ENCODE data around the gene CAMK2B.
"Not testable (repeated sequence)": the region's sequence is repeated elsewhere in the genome, so short reads cannot be mapped to it uniquely, and the experiment has no call there.

CAMK2B gene

GRCh38 chr7:44189286-44189992 is 136.0 kb downstream of the CAMK2B start, which contains the start of gene GCK:
Gene GCK, minus strand, starts transcription at chr7:44189439. Its CDS starts 486 bp downstream, at chr7:44188953.
- no peak for DNase-seq (ENCODE audit: low spot score)

GRCh38 chr7:44188480-44189225 is 136.7 kb downstream of the CAMK2B start:
- DNase-seq (ENCODE audit: low spot score): no peak

GRCh38 chr7:44187636-44188416 is 137.6 kb downstream of the CAMK2B start:
- DNase-seq (ENCODE audit: low spot score): no peak

- no peak for DNase-seq (ENCODE audit: low spot score)
These were observed 138.7 kb downstream of the CAMK2B start for GRCh38 chr7:44186736-44187135.

- no peak for DNase-seq (ENCODE audit: low spot score)
These were observed 139.7 kb downstream of the CAMK2B start for GRCh38 chr7:44185729-44186128.

GRCh38 chr7:44184873-44185446 is 140.4 kb downstream of the CAMK2B start:
- no peak for DNase-seq (ENCODE audit: low spot score)

GRCh38 chr7:44184206-44184872 is 141.1 kb downstream of the CAMK2B start:
- peak; percentile 80 for DNase-seq (ENCODE audit: low spot score)

- no peak for DNase-seq (ENCODE audit: low spot score)
These were observed 142.0 kb downstream of the CAMK2B start for GRCh38 chr7:44183386-44183785.

GRCh38 chr7:44182827-44183226 is 142.6 kb downstream of the CAMK2B start:
- DNase-seq (ENCODE audit: low spot score): no peak

GRCh38 chr7:44180631-44181030 is 144.8 kb downstream of the CAMK2B start:
- DNase-seq (ENCODE audit: low spot score): no peak

- DNase-seq (ENCODE audit: low spot score): no peak
These were observed 147.7 kb downstream of the CAMK2B start for GRCh38 chr7:44177570-44178131.

- no peak for DNase-seq (ENCODE audit: low spot score)
These were observed 148.9 kb downstream of the CAMK2B start for GRCh38 chr7:44176486-44176885.

- no peak for DNase-seq (ENCODE audit: low spot score)
These were observed 149.7 kb downstream of the CAMK2B start for GRCh38 chr7:44175730-44176129.

GRCh38 chr7:44174694-44174948 is 150.8 kb downstream of the CAMK2B start:
- DNase-seq (ENCODE audit: low spot score): not testable (repeated sequence)

- DNase-seq (ENCODE audit: low spot score): no peak
These were observed 151.3 kb downstream of the CAMK2B start for GRCh38 chr7:44173911-44174693.

- DNase-seq (ENCODE audit: low spot score): peak; percentile 24
These were observed 152.5 kb downstream of the CAMK2B start for GRCh38 chr7:44172803-44173424.

- no peak for DNase-seq (ENCODE audit: low spot score)
These were observed 153.0 kb downstream of the CAMK2B start for GRCh38 chr7:44172352-44172751.

GRCh38 chr7:44171901-44172300 is 153.5 kb downstream of the CAMK2B start:
- DNase-seq (ENCODE audit: low spot score): not testable (repeated sequence)

GRCh38 chr7:44167920-44168319 is 157.5 kb downstream of the CAMK2B start:
- DNase-seq (ENCODE audit: low spot score): no peak

Data from RKO (cell line).